Fibroblast of villous mesenchyme (primary cell): ENCODE measurements around the gene AXDND1. TPM values are rescaled to one million over a fixed set of nuclear protein-coding genes. Genes with fewer than 3 reads are reported as not detected.

ENCODE experiments used
- DNase-seq: peaks from one replicate; pipeline ENCODE4 v3.0.0-alpha.2; 2010; ENCODE audit warnings: low read depth
- H3K4me3 ChIP-seq: 2 replicates; pipeline ENCODE4 v1.5.1; 2011; ENCODE audit warnings: low read depth, mild to moderate bottlenecking, low read length
- total RNA-seq: library from RNA; depleted of rRNA; stranded (reverse); fragments of >200 nt; gene quantifications from 2 replicates; pipeline ENCODE4 v1.2.3, GENCODE V29; 2012
- TF ChIP-seq, protein P1 (sequence below): IDR thresholded peaks from 2 replicates; pipeline ENCODE4 v1.5.1; 2012; ENCODE audit warnings: low read depth, mild to moderate bottlenecking, low read length; ENCODE audit not compliant: insufficient read depth

Gene AXDND1
- total RNA-seq, 1 donor: not detected

DNA sequence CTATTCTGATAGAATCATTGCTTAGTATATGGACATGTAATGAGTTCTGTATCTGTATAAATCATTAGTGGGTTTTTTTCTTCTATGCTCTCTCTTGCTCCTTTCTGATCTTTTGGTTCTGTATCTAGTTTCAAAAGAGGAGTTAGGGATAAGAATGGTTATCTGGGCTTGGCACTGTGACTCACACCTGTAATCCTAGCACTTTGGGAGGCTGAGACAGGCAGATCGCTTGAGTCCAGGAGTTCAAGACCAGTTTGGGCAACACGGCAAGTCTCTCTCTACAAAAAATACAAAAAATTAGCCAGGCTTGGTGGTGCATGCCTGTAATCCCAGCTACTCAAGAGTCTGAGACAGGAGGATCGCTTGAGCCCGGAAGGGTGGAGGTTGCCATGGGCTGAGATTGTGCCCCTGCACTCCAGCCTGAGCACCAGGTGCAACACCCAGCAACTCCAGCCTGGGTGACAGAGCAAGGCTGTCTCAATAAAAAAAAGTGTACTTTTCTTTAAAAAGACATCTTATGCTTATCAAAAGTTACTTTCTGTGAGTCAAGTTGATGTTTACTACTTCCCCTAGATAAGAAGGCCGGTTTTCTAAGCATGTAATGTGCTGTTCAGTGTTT is 27.7 kb upstream of the AXDND1 start:
- TF ChIP-seq, protein P1, sequence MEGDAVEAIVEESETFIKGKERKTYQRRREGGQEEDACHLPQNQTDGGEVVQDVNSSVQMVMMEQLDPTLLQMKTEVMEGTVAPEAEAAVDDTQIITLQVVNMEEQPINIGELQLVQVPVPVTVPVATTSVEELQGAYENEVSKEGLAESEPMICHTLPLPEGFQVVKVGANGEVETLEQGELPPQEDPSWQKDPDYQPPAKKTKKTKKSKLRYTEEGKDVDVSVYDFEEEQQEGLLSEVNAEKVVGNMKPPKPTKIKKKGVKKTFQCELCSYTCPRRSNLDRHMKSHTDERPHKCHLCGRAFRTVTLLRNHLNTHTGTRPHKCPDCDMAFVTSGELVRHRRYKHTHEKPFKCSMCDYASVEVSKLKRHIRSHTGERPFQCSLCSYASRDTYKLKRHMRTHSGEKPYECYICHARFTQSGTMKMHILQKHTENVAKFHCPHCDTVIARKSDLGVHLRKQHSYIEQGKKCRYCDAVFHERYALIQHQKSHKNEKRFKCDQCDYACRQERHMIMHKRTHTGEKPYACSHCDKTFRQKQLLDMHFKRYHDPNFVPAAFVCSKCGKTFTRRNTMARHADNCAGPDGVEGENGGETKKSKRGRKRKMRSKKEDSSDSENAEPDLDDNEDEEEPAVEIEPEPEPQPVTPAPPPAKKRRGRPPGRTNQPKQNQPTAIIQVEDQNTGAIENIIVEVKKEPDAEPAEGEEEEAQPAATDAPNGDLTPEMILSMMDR: no peak
- H3K4me3 ChIP-seq: no peak overlapping the region
- no peak for DNase-seq

DNA sequence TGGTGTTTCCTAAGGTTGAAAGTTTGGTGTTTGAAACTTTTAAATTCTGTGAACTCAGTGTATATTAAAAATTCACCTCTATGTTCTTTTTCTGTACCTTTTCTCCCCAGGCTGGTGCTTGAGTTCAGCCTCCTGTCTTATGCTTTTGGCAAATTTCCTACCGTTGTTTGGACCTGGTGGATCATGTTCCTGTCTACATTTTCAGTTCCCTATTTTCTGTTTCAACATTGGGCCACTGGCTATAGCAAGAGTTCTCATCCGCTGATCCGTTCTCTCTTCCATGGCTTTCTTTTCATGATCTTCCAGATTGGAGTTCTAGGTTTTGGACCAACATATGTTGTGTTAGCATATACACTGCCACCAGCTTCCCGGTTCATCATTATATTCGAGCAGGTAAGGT is 24.9 kb upstream of the AXDND1 start:
- TF ChIP-seq, protein P1: no peak
- no peak for DNase-seq
- no peak overlapping the region for H3K4me3 ChIP-seq

DNA sequence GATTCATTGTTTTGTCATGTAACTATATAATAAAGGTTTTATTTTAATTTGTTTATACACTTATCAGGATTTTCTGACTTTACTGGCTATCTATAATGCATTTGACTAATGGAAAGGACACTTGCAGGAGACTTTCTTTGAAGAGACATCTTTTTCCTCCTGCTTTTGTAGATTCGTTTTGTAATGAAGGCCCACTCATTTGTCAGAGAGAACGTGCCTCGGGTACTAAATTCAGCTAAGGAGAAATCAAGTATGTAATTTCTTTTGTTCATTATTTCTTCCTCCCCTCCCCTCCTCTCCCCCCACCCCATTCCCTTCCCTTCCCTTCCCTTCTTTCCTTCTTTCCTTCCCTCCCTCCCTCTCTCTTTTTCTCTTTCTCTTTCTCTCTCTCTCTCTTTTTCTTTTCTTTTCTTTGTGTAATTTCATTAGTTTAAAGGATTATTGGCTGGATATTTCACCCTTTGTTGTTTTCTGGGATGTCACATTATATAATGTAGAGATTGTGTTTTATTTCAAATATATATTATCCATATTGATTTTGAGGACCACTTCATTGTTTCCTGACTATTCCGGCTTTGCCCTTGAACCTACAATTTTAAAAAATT is 23.7 kb upstream of the AXDND1 start:
- TF ChIP-seq, protein P1: no peak
- no peak overlapping the region for H3K4me3 ChIP-seq
- DNase-seq: no peak

DNA sequence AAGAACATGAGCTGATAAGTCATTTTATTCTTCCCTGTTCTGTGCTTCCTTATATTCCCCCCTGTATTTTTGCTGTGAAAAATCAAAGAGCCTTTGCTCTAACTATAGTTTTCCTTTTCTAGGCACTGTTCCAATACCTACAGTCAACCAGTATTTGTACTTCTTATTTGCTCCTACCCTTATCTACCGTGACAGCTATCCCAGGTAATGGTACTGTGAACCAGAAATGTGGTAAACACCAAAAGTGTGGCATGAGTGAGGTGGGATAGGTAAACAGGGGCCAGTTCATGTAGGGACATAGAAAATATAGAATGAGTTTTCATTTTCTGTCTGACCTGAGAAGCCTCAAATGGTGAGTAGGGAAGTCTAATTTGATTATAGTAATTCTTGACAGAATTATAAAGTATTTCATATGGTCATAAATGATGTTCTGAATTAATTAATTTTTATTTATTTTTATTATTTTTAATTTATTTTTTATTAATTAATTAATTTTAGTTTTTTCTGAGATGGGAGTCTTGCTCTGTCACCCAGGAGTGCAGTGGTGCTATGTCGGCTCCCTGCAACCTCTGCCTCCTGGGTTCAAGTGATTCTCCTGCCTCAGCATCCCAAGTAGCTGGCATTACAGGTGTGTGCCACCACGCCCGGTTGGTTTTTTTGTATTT is 22.9 kb upstream of the AXDND1 start:
- TF ChIP-seq, protein P1: no peak
- no peak overlapping the region for H3K4me3 ChIP-seq
- DNase-seq: no peak

DNA sequence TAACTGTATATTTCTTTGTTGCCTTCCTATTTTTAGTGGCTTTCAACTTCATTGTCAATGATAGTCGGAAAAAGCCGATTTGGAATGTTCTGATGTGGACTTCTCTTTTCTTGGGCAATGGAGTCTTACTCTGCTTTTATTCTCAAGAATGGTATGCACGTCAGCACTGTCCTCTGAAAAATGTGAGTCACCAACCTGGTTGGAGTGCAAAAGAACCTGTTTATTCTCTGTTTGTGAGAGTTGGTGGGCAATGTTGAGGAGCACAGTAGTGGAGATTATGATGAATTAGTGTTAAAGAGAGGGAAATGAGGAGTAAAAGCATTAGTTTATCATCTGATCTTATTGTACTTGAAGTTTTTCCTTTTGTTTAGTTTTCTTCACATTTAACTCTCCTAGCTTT is 14.5 kb upstream of the AXDND1 start:
- DNase-seq: no peak
- TF ChIP-seq, protein P1: no peak
- no peak overlapping the region for H3K4me3 ChIP-seq

DNA sequence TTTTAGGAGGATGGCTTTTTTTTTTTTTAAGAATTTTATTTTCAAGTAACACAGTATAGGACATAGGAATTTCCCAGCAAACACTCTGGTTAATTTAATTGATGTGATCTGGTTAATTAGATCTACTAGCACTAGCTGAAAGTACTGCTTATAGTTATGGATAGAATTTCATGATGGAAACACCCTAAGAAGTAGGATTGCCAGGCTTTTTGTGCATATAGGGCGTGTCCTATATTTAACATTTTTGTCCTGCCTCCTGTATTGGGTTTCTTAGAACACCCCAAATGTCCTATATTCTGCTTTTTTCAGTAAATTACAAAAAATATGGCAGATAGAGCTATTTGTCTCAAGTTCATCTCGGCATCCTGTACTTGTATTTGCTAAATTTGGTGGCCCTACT is 13.5 kb upstream of the AXDND1 start:
- DNase-seq: no peak
- TF ChIP-seq, protein P1: no peak
- H3K4me3 ChIP-seq: no peak overlapping the region
